Measurements from ENCODE around the gene FLT4.

The FLT4 gene

GRCh38 chr5:180613188-180613813 is 36.1 kb downstream of the FLT4 start:
- DNase-seq (ENCODE audit: low spot score) = no peak
- in situ Hi-C loops (cut with MboI; ENCODE audit: low pct_unique_long_range_greater_than_20kb, low sequenced_read_pairs, unreplicated experiment) = no loop called here
- TF ChIP-seq CTCF (IDR thresholded peaks at IDR 0.05; ENCODE audit: extremely low read depth, insufficient read depth, missing control alignments) = no peak

GRCh38 chr5:180612683-180613082 is 36.7 kb downstream of the FLT4 start:
- in situ Hi-C loops (cut with MboI; ENCODE audit: low pct_unique_long_range_greater_than_20kb, low sequenced_read_pairs, unreplicated experiment) = no loop called here
- TF ChIP-seq CTCF (IDR thresholded peaks at IDR 0.05; ENCODE audit: extremely low read depth, insufficient read depth, missing control alignments) = no peak
- no peak for DNase-seq (ENCODE audit: low spot score)

GRCh38 chr5:180611140-180611850 is 38.1 kb downstream of the FLT4 start:
- TF ChIP-seq CTCF (IDR thresholded peaks at IDR 0.05; ENCODE audit: extremely low read depth, insufficient read depth, missing control alignments) = no peak
- in situ Hi-C loops (cut with MboI; ENCODE audit: low pct_unique_long_range_greater_than_20kb, low sequenced_read_pairs, unreplicated experiment) = no loop called here
- DNase-seq (ENCODE audit: low spot score) = no peak

GRCh38 chr5:180609817-180610550 is 39.4 kb downstream of the FLT4 start:
- in situ Hi-C loops (cut with MboI; ENCODE audit: low pct_unique_long_range_greater_than_20kb, low sequenced_read_pairs, unreplicated experiment) = no loop called here

GRCh38 chr5:180609386-180609785 is 40.0 kb downstream of the FLT4 start:
- no peak for TF ChIP-seq CTCF (IDR thresholded peaks at IDR 0.05; ENCODE audit: extremely low read depth, insufficient read depth, missing control alignments)
- no peak for DNase-seq (ENCODE audit: low spot score)
- in situ Hi-C loops (cut with MboI; ENCODE audit: low pct_unique_long_range_greater_than_20kb, low sequenced_read_pairs, unreplicated experiment) = no loop called here

More at GRCh38 chr5:180609817-180610550, 39.4 kb downstream of the FLT4 start:
- TF ChIP-seq CTCF (IDR thresholded peaks at IDR 0.05; ENCODE audit: extremely low read depth, insufficient read depth, missing control alignments) = no peak
- DNase-seq (ENCODE audit: low spot score) = no peak

- in situ Hi-C loops (cut with MboI; ENCODE audit: low pct_unique_long_range_greater_than_20kb, low sequenced_read_pairs, unreplicated experiment) = no loop called here
- DNase-seq (ENCODE audit: low spot score) = no peak
- TF ChIP-seq CTCF (IDR thresholded peaks at IDR 0.05; ENCODE audit: extremely low read depth, insufficient read depth, missing control alignments) = no peak
These were observed 40.7 kb downstream of the FLT4 start for GRCh38 chr5:180608572-180609310.

Data from GM13977 (cell line).